GM18526 (cell line): ENCODE results near the gene TMEM145.
A peak's percentile ranks its signal among the peaks of the same experiment; 100 is the strongest.

Source experiments
- POLR2A ChIP-seq: IDR thresholded peaks from 3 replicates; pipeline ENCODE4 v1.6.1; 2011; ENCODE audit not compliant: insufficient read length; ENCODE audit errors: extremely low read depth

The TMEM145 gene

DNA sequence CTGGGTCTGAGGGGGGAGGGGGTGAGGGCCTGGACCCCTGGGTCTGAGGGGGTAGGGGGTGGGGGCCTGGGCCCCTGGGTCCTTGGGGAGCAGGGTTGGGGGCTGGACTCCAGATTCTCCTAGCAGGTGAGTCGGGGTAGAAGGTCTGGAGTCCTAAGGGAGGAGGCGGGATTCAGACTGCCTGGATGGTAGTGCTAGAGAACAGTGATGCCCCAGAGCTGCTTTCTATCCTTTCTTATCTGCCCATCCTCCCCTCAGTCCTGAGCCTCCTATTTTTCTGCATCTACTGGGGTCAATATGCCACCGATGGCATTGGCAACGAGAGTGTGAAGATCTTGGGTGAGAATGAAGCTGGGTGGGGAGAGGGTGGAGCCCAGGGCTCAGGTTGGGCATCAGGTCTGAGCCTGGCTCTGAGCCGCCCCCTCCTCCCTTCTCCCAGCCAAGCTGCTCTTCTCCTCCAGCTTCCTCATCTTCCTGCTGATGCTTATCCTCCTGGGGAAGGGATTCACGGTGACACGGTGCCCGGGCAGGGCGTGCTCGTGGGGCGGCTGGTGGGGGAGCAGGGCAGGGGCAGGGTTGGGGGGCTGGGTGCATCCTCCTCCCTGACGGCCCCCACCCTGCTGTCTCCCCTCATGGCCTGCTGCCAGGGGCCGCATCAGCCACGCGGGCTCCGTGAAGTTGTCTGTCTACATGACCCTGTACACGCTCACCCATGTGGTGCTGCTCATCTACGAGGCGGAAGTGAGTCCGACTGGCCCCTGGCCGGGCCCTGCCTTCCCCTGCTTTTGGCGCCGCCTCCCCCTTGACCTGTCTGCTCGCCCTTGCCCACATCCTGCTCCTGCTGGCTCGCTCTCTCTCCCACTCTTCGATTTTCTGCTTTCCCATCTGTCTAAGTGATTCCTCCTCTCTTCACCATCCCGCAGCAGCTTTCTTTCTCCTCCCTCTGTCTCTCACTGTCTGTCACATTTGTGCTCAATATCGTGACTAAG, 3.4 kb downstream of the TMEM145 start:
- no peak for TF ChIP-seq POLR2A

DNA sequence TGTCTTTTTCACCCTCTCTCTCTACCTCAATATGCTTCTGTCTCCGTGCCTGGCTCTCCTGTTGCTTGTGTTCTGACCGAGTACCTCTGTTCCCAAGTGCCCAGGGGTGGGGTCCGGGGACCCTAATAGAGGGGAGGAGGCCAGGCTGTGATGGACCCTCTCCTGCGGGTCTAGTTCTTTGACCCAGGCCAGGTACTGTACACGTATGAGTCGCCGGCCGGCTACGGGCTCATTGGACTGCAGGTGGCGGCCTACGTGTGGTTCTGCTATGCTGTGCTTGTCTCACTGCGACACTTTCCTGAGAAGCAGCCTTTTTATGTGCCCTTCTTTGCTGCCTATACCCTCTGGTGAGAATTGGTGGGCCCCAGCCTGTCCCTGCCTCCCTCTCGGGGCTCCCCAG, 4.4 kb downstream of the TMEM145 start:
- no peak for TF ChIP-seq POLR2A

DNA sequence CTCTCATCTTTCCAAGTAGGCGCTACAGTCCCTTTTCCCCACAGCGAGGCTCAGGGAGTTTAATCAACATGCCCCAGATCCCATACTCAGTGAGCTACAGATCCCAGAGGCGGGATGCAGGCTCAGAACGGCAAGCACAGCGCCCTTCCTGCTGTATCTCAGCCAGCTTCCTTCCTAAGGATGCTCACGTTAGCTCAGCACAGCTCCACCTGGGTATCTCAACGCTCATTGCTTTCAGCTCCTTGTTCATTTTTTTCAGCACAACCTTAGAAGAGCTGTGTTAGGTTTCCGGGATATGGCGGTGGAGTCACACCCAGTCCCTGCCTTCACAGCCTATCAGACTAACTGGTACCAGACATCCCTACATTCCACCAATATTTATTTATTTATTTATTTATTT, 9.2 kb downstream of the TMEM145 start:
- no peak for TF ChIP-seq POLR2A

DNA sequence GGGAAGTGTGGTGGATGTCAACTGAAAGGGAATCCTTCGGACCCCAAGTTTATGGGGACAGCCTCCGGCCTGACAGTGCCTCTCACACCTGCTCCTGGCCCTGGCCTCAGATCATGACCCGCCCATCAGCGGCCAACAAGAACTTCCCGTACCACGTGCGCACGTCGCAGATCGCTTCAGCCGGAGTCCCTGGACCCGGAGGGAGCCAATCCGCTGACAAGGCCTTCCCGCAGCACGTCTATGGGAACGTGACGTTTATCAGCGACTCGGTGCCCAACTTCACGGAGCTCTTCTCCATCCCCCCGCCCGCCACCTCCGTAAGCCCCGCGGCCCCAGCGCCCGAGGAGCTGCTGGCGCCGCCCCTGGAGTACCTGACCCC, 10.4 kb downstream of the TMEM145 start:
- TF ChIP-seq POLR2A: no peak

- TF ChIP-seq POLR2A: no peak
Observed at GRCh38 chr19:42323852-42324654, 10.9 kb downstream of the TMEM145 start.

GRCh38 chr19:42324655-42325307, 11.7 kb downstream of the TMEM145 start:
- TF ChIP-seq POLR2A: no peak

DNA sequence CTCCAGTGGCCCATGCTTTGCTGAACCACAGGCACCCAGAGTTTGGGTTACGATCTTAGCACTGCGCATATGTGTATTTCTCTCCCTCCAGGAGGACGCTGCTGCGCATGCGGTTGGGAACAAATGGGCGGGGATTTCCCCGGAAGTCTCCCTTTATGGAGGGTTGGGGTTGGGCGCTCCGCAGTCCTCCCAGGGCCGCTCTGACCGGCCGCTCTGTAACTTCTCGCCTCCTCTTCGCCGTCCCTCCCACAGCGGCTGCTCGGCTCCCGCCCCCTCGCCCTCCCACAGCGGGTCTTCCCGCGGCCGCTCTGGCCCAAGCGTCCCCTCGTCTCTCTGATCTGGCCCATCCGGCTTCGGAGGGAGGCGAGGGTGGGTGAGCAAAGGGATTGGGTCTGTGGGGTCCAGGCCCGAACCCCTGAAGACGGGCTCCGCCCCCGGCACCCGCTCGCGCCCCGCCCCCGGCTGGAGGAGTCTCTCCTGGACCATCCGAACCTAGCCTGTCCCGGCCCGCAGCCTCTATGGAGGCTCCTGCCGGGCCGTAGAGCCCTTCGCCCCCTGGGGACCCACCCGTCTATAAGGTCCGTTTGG, 12.3 kb downstream of the TMEM145 start, which contains the start of gene MEGF8:
TSS of gene MEGF8 (plus strand) at position 328 of the 588 bp plus-strand sequence. CDS start 609 bp downstream, outside the sequence.
- TF ChIP-seq POLR2A: peak; percentile 59

DNA sequence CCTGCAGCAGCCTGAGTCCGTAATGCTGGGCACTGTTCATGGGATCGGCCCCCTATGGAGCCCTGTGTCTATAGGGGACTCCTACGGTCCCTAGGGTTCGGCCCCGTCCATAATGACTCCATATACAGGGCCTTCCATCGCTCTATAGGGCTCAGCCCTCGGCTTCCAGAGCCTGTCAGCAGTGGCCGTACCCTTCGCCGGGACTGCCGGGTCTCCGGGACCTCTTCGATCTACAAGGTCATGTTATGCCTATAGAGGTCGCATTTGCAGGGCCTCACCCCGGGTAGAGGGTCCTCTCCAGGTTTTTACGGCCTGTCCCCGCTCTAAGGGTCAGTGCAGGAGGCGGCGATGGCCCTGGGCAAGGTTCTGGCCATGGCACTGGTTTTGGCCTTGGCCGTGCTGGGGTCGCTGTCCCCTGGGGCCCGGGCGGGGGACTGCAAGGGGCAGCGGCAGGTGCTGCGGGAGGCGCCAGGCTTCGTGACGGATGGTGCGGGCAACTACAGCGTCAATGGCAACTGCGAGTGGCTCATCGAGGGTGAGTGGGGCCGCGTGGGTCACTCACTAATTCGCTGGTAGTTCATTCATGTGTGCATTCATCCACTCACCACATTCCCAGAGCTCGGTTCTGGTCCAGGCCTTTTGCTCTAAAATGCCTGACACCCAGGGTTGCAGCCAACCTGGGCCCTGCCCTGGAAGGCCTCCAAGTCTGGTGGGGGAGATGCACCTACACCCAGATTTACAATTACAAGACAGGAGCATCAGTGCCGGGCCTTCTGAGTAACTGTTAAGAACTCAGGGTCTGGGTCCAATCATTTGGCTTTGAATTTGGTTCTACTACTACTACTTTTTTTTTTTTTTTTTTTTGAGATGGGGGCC, 13.0 kb downstream of the TMEM145 start:
- TF ChIP-seq POLR2A: no peak

GRCh38 chr19:42326969-42327368, 13.9 kb downstream of the TMEM145 start:
- TF ChIP-seq POLR2A: no peak

DNA sequence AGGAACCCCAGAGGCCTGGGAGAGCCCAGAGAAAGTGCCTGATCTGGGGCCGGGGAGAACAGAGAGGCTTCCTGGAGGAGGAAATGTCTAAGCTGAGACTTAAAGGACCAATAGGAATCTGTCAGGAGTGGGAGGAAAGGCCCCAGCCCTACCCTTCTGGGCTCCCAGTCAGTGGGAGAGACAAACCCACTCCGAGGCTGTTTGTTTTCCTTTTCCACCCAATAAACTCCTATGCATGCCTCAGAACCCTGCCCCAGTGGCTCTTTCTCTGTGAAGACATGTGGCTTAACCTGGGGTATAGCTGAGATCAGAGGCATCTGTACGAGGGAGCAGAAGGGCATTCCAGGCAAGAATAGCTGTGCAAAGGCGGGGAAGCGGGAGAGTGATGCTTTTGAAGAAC, 14.3 kb downstream of the TMEM145 start:
- TF ChIP-seq POLR2A: no peak

GRCh38 chr19:42328106-42328505, 15.0 kb downstream of the TMEM145 start:
- no peak for TF ChIP-seq POLR2A

DNA sequence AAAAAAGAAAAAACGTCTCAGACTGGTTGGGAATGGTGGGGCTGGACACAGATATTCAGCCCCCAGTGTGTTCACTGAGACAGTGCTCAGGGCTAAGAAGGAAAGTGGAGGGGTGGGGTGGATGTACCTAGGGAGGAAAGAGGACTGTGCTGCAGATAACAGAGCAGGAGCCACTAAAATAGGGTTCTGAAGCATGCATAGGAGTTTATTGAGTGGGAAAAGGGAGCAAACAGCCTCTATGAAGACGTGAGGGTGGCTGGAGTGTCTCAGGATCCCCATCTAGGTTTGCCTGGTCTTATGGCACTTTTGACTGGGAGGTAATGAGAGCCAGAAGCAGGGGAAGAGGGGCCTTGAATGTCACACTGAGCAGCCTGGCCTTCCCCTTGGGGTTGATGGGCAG, 15.7 kb downstream of the TMEM145 start:
- no peak for TF ChIP-seq POLR2A

- TF ChIP-seq POLR2A: no peak
Observed at GRCh38 chr19:42330241-42330711, 17.2 kb downstream of the TMEM145 start.

- no peak for TF ChIP-seq POLR2A
Observed at GRCh38 chr19:42332059-42332458, 18.9 kb downstream of the TMEM145 start.
